ENCODE data around the gene TNRC6C. TPM values are rescaled to one million over a fixed set of nuclear protein-coding genes. Genes with fewer than 3 reads are reported as not detected.
A peak's percentile ranks its signal among the peaks of the same experiment; 100 is the strongest.

Gene TNRC6C
- total and polyA plus RNA-seq, 9 of the 15 experiments (the other 6 are each of a cell fraction or from before 2014, with no cell fraction given) = 0.20 to 4.9 (median 2.3) TPM

DNA sequence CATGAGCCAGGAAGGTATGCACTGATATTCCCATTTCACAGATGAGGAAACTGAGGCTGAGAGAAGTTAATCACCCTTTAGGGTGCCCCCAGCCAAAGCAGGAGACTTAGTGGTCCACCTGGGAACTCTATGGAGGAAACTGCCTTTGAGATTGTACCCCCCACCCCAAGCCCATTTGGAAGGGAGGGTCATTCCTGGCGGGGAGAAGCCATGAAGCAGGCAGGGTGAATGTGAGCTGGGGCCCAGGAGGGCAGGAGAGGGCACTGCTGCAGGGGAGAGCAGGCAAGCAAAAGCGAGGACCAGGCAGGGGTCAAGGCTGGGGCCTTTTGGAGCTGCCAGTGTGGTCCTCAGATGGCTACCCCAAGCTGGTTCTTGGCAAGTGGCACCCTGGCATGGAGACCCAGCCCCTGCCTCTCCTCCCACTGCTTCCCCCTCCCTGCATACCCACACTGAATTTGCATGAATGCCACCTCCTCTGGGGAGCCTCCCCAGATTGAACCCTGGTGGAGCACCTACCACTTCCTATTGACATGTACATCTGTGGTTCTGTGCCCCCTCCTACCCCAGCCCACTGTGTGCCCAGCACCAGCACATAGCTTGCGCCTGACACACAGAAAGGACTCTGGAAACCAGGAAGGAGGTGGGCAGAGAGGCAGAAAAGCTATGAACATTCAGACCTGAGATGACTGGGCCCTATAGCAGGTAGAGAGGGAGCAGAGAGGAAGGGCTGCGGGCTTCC is 171.0 kb downstream of the TNRC6C start:
- no peak for ATAC-seq
- FAIRE-seq = no peak
- Histone ChIP-seq H3K4me1 (replicated peaks in 1 of 2; ENCODE audit: control insufficient read depth in 2 of 2, insufficient read depth in 2 of 2, low read length in 2 of 2) (peaks cover 38 to 92% of the 10 kb centered on the region in 2 experiments), H3K4me2 (ENCODE audit: insufficient read depth, low read length) (peak overlapping the region; percentile 81), H2AFZ (ENCODE audit: low read depth, low read length) (no peak overlapping the region; the same call in 1 of the 2 replicates), H3K9me1 (ENCODE audit: control insufficient read depth, insufficient read depth, low read length) (no peaks in the 10 kb centered on the region), H3K27ac (ENCODE audit: extremely low read depth, low read depth, low read length) (peak overlapping the region; percentile 81), H4K20me1 (replicated peaks; ENCODE audit: control insufficient read depth, insufficient read depth, low read length) (no peaks in the 10 kb centered on the region), H3K9me3 (replicated peaks; ENCODE audit: control insufficient read depth, insufficient read depth, low read depth, low read length) (no peaks in the 10 kb centered on the region), H3K4me3 (peak overlapping the region; percentile 98; the same call in 1 of the 2 replicates), H3K36me3 (ENCODE audit: control insufficient read depth, insufficient read depth, low read length) (peaks cover 26% of the 10 kb centered on the region; the same call in 2 of the 3 replicates), H3K9ac (ENCODE audit: insufficient read depth in 1 of 2, low read depth in 2 of 2, low read length in 2 of 2) (peak overlapping the region; percentile 56 to 90), H3K79me2 (ENCODE audit: control insufficient read depth, insufficient read depth, low read length) (peaks cover 59% of the 10 kb centered on the region), H3K27me3 (ENCODE audit: control insufficient read depth in 2 of 2, insufficient read depth in 2 of 2, low read length in 2 of 2) (no peaks in the 10 kb centered on the region)
- POLR2A ChIA-PET = interaction anchor here (0.6 to 1.8 kb wide), 6 partner anchors 9 to 57 kb away, joined by 3 to 5 read pairs (median 4); no protein-coding TSS in a partner anchor
- BruUV-seq (replicated peaks) = TSS peak; percentile 92
- WGBS (ENCODE audit: insufficient coverage, low coverage, missing lambda C conversion rate) = 33% methylated on average over 3 of the region's 4 CpGs
- CTCF ChIA-PET (ENCODE audit: low intra/inter-chr PET ratio) = no interaction called here
- no peak for DNase-seq (ENCODE audit: extremely low read depth in 1 of 4, low spot score in 3 of 4)
- intact Hi-C loops (cut with micrococcal nuclease) (loop anchor here (5.0 kb wide), 1 partner anchor 38 kb away; the partner anchor contains the start of gene SYNGR2), in situ Hi-C loops (cut with MboI) (no loop called here)
- TF ChIP-seq ZC3H8 (IDR thresholded peaks at IDR 0.05) (no peak), NFRKB (IDR thresholded peaks at IDR 0.05; ENCODE audit: low read depth) (peak; percentile 70; the same call in 1 of the 2 replicates), ZKSCAN3 (CRISPR knock-in tag; IDR thresholded peaks at IDR 0.05) (no peak), HMG20A (CRISPR knock-in tag; conservative IDR thresholded peaks at IDR 0.05) (no peak), YBX1 (IDR thresholded peaks at IDR 0.05) (no peak), SAFB2 (IDR thresholded peaks at IDR 0.05; ENCODE audit: borderline replicate concordance, low read depth, low read length, severe bottlenecking) (no peak), ZNF24 (IDR thresholded peaks at IDR 0.05) (peak; percentile 97), NFE2L1 (tag; IDR thresholded peaks at IDR 0.05; ENCODE audit: borderline replicate concordance, low read depth) (no peak), GABPA (tag; conservative IDR thresholded peaks at IDR 0.05; ENCODE audit: low read depth) (no peak), ZNF561 (CRISPR knock-in tag; conservative IDR thresholded peaks at IDR 0.05) (no peak)
- TF ChIP-seq, protein P1, sequence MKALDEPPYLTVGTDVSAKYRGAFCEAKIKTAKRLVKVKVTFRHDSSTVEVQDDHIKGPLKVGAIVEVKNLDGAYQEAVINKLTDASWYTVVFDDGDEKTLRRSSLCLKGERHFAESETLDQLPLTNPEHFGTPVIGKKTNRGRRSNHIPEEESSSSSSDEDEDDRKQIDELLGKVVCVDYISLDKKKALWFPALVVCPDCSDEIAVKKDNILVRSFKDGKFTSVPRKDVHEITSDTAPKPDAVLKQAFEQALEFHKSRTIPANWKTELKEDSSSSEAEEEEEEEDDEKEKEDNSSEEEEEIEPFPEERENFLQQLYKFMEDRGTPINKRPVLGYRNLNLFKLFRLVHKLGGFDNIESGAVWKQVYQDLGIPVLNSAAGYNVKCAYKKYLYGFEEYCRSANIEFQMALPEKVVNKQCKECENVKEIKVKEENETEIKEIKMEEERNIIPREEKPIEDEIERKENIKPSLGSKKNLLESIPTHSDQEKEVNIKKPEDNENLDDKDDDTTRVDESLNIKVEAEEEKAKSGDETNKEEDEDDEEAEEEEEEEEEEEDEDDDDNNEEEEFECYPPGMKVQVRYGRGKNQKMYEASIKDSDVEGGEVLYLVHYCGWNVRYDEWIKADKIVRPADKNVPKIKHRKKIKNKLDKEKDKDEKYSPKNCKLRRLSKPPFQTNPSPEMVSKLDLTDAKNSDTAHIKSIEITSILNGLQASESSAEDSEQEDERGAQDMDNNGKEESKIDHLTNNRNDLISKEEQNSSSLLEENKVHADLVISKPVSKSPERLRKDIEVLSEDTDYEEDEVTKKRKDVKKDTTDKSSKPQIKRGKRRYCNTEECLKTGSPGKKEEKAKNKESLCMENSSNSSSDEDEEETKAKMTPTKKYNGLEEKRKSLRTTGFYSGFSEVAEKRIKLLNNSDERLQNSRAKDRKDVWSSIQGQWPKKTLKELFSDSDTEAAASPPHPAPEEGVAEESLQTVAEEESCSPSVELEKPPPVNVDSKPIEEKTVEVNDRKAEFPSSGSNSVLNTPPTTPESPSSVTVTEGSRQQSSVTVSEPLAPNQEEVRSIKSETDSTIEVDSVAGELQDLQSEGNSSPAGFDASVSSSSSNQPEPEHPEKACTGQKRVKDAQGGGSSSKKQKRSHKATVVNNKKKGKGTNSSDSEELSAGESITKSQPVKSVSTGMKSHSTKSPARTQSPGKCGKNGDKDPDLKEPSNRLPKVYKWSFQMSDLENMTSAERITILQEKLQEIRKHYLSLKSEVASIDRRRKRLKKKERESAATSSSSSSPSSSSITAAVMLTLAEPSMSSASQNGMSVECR (CRISPR knock-in tag; IDR thresholded peaks at IDR 0.05) = no peak
- TF ChIP-seq, protein P2, sequence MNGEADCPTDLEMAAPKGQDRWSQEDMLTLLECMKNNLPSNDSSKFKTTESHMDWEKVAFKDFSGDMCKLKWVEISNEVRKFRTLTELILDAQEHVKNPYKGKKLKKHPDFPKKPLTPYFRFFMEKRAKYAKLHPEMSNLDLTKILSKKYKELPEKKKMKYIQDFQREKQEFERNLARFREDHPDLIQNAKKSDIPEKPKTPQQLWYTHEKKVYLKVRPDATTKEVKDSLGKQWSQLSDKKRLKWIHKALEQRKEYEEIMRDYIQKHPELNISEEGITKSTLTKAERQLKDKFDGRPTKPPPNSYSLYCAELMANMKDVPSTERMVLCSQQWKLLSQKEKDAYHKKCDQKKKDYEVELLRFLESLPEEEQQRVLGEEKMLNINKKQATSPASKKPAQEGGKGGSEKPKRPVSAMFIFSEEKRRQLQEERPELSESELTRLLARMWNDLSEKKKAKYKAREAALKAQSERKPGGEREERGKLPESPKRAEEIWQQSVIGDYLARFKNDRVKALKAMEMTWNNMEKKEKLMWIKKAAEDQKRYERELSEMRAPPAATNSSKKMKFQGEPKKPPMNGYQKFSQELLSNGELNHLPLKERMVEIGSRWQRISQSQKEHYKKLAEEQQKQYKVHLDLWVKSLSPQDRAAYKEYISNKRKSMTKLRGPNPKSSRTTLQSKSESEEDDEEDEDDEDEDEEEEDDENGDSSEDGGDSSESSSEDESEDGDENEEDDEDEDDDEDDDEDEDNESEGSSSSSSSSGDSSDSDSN (IDR thresholded peaks at IDR 0.05; ENCODE audit: borderline replicate concordance in 1 of 2, low read depth in 2 of 2, low read length in 2 of 2) = 0 out of 4 replicates have a peak, but pooled peaks of 1 of the 2 experiments have one; percentile 8
- TF ChIP-seq, protein P3, sequence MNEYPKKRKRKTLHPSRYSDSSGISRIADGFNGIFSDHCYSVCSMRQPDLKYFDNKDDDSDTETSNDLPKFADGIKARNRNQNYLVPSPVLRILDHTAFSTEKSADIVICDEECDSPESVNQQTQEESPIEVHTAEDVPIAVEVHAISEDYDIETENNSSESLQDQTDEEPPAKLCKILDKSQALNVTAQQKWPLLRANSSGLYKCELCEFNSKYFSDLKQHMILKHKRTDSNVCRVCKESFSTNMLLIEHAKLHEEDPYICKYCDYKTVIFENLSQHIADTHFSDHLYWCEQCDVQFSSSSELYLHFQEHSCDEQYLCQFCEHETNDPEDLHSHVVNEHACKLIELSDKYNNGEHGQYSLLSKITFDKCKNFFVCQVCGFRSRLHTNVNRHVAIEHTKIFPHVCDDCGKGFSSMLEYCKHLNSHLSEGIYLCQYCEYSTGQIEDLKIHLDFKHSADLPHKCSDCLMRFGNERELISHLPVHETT (CRISPR knock-in tag; conservative IDR thresholded peaks at IDR 0.05 in 1 of 2, IDR thresholded peaks at IDR 0.05 in 1 of 2) = no peak; a peak in 1 of 4 replicates
